SKM-1 treated with dmso at 0.1 percent for 144 hours (cell line): Measurements from ENCODE around the gene AURKA.
"Not testable (repeated sequence)": the region's sequence is repeated elsewhere in the genome, so short reads cannot be mapped to it uniquely, and the experiment has no call there.

ENCODE experiments used
- DNase-seq: peaks from one replicate; lab custom pipeline; 2025; ENCODE audit not compliant: unreplicated experiment; lab: John Stamatoyannopoulos, UW

The AURKA gene

DNA sequence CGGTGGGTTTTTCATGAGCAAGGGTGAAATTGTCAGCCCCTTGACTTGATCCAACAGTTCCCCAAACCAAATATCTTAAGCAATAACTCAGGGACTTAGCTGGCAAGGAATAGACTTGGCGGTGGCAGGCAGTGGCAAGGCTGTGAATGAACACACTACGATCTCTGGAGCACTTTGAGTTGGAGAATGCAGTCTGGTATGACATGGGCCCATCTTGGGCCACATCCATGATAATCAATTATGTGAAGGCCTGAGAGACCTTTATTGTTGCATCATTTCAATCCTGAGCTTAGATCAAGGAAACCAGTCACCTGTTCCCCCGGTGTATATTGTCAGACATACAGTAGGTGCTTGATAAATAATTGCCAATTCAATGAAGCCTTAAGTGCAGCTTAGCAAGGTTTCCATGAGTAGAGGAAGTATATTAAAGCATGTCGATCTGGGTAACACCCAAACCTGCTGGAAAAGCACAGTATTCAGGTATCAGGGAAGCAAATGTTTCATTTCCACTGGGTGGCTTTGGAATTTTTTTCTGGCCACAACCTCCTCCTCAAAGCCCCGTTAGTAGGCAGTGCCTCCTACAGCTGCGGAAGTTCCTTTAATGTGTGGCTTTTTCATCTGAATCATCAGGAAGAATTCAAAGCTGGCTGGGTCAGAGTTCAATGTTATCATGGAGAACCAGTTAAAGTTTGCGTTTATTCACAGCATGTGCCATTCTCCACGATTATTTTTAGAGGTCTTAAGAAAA, 30.2 kb upstream of the AURKA start:
- DNase-seq, result peak; percentile 23

DNA sequence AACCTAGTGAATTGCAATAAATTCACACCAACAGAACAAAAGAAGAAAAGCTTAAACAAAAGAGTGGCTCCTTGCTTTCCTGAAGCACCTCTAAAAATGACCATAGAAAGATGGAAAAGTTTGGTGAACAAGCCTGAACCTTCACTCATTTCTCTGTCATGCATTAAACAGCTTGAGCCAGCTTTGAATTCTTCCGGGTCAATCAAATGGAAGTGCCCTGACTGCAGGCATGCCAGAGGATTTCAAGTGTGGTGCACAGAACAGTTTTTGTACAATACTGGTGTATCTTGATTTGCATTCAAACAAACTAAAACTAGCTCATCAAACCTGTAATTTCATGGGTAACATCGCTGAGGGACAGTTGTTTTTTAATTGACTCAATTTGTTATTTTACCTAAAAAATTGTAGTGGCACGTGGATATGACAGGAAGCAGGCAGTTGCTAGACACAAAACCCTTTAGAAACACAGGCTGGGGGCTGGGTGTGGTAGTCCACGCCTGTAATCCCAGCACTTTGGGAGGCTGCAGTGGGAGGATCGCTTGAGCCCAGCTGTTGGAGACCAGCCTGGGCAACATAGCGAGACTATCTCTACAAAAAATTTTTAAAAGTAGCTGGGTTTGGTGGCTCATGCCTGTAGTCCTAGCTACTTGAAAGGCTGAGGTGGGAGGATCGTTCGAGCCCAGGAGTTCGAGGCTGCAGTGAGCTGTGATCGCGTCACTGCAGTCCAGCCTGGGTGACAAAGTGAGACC, 29.1 kb upstream of the AURKA start:
- DNase-seq, result no peak

- DNase-seq, result no peak
Observed at GRCh38 chr20:56420028-56420427, 28.0 kb upstream of the AURKA start.

- DNase-seq, result no peak
Observed at GRCh38 chr20:56418385-56418861, 26.4 kb upstream of the AURKA start.

DNA sequence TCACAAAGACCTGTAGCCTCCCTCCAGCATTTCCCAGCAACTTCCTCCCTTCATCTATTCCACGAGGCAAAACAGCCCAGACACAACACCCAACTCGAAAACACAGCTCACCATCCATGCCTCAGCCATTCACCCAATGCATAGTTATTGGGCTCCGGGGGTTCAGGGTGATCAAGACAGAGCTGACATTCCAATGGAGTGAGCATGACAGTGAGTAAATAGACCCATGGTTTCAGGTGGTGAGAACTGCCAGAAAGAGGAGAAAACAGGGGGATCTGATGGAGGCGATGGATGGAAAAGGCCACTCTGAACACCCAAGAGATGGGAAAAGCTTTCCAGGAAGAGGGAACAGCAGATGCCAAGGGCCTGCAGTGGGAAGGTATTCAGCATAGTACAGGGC, 25.9 kb upstream of the AURKA start:
- DNase-seq, result no peak

DNA sequence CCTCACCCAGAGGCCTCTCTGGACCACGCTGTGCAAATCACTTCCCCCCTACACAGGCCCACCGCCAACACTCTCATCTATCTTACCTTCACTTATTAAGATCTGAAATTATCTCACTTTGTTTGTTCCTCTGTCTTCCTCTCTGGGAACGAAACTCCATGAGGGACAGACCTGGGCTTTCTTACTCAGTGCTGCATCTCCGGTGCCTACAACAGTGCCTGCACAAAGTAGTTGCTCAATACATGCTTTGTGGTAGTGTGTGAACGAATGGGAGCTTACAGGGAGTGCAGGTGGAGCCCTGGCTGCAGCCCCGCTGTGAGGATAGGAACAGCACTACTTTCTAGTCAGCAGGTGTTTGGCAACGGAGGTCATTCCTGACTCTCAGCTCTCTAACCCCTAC, 25.4 kb upstream of the AURKA start:
- DNase-seq, result no peak

DNA sequence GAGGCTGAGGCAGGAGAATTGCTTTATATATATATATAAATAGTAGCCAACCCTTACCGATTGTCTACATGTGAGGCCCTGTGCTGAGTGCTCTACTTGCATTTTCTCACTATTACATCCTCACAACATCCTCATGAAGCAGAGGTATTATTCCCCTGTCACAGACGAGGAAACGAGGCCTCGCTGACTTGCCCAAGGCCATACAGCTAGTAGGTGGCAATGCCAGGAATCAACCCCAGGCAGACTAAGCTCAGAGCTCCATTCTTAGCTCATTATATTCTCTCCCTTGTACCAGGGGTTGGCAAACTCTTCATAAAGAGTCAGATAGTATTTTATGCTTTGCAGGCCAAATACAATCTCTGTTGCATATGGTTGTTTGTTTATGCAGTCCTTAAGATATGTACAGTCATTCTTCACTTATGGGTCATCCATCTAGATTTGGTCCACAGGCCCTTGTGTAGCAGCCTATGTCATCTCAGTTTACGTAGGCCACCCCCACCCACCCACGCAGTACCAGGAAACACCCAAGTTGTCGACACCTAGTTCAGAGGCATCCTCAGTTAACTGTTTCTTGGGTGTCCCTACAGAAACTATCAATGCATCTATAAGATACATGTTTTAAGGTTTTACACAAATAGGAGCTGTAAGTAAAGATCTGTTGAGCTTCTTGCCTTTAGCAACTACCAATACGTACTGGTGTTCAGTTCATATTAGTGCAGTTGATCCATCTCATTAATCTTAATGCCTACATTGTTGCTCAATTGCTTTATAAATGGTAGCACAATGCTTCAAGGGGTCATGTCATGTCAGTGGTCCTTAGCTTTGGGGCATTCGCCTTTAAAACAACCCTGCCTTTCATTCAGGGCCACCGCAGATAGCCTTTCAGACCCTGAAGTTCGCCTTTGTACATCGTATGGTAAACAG, 23.1 kb upstream of the AURKA start:
- DNase-seq, result no peak

GRCh38 chr20:56412949-56413348, 20.9 kb upstream of the AURKA start:
- DNase-seq, result no peak

DNA sequence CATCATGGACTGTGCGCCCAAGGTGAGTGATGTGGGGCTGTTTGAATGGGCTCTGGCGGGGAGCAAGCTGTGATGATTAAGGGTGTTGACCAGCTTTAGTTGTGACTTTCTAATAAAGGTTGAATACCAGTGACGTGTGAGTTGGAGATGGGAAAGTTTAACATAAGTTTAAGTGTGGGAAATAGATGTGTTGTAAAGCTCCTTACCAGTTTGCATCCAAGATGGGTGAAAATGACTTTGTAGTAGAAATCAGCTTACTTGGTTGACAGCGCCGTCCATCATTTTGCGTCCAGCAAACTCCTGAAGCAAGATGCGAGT, 20.4 kb upstream of the AURKA start:
- DNase-seq, result no peak

GRCh38 chr20:56411759-56412472, 19.9 kb upstream of the AURKA start, which contains the start of gene CASS4:
CASS4 (plus strand) TSS chr20:56412260; CDS start chr20:56412459, 199 bp downstream.
- peak; percentile 84 for DNase-seq

DNA sequence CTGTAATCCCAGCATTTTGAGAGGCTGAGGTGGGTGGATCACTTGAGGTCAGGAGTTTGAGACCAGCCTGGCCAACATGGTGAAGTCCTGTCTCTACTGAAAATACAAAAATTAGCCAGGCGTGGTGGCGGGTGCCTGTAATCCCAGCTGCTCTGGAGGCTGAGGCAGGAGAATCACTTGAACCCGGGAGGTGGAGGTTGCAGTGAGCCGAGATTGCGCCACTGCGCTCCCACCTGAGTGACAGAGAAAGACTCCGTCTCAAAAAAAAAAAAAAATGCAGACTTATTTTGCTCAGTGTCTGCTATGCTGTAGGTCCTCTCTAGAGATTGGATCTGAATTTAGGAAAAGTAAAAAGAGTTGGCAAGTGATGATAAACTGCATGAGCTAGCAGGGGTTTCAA, 19.3 kb upstream of the AURKA start:
- DNase-seq, result not testable (repeated sequence)

- DNase-seq, result no peak
Observed at GRCh38 chr20:56409956-56410355, 17.9 kb upstream of the AURKA start.

- peak; percentile 34 for DNase-seq
Observed at GRCh38 chr20:56409521-56409920, 17.5 kb upstream of the AURKA start.

DNA sequence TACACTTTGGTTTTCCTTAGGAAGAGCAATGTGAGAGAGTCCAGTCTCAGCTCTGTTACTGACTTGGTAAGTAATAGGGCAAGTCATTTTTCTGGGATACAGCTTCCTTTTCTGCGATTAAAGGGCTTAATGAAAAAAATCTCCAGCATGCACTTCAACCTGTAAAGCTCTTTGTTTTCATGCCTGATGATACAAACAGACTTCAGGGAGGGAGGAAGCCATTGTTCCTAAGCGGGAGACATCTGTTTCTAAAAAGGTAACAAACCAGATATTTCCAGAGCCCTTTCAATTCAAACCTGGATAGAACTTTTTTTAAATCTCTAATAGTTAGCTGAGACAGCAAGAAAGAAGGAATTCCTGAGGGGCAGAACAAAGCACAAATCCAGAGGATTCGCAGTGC, 14.9 kb upstream of the AURKA start:
- DNase-seq, result no peak

DNA sequence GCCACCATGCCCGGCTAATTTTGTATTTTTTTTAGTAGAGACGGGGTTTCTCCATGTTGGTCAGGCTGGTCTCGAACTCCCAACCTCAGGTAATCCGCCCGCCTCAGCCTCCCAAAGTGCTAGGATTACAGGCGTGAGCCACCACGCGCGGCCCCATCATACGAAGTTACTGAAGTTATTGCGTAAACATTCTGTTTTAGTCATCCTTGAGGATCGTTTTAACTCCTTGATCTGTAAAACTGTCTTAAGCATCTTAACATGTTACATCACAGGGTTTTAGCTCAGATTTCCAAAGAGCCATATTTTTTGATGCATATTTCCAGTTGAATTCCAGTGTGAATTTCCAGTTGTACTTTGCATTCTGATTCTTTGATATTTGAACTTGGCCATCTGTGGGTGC, 13.3 kb upstream of the AURKA start:
- not testable (repeated sequence) for DNase-seq

- no peak for DNase-seq
Observed at GRCh38 chr20:56403465-56403864, 11.4 kb upstream of the AURKA start.

DNA sequence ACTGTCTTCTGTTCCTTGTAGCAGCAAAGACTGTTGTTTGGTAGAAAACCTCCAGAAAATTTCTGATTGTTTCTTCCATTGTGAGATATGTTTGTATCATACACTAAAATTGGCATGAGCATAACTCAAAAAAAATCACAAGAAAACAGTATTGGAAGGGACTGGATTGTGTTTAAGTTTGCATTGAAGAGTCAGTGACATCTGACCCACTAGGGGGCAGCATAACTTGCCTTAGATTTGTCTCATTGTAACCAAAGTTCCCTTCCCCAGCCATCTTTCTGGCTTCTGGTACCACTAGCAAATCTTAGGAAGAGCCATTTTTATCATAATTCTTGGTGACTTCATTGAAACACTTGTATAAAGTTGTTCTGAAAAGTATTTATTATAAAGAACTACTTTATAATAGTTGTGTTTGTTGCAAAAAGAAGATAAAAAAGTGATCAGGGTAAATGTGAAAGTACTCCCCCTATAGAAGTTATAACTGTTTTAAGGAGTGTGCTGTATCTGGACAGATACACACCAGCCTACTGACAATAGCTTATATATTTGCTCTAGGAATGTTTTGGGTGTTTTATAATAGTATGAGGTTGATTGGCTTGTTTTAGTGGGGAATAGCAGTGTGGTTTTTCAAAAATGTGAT, 8.1 kb upstream of the AURKA start:
- peak; percentile 59 for DNase-seq

DNA sequence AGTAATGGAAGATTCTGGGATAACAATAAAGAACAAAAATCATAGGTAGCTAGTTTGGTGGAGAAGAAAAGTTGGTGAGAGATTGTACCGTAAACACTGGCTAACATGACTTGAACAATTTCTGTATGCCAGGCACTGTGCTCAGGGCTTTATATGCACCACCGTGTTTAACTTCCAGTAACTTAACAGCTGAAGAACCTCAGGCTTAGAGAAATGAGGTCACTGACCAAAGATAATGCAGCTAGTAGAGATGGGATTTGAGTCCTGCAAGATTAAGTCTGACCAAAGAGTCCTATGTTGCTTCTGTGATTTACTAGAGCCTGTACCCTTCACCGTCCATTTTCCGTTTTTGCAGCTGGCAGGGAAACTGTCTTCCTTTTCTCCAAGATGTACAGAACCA, 3.2 kb upstream of the AURKA start:
- DNase-seq, result no peak

DNA sequence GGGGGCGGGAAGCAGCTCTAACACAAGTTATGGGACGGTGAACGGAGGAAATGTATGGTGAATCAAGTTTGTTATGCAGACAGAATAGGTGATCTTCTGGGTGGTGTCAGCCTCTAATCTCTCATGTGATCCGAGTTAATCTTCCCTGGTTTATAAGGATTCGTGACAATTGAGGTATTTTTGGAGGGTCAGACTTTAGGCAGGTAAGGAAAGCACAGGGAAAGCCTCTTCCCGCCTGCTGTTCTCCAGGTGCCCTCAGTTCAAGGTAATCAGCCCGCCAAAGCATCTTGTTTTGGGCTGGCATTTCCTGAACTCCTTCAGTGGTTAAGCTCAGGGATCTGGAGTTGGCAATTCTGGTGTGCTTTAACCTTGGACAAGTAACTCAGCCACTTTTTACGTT, 1.6 kb upstream of the AURKA start:
- no peak for DNase-seq

- peak; percentile 8 for DNase-seq
Observed at GRCh38 chr20:56392881-56393482, 967 bp upstream of the AURKA start.
